Measurements from ENCODE around the gene G3BP2.
"Not testable (repeated sequence)": the region's sequence is repeated elsewhere in the genome, so short reads cannot be mapped to it uniquely, and the experiment has no call there.

The G3BP2 gene

GRCh38 chr4:75683482-75684155, 10.4 kb upstream of the G3BP2 start:
- DNase-seq (ENCODE audit: low spot score) = no peak

- DNase-seq (ENCODE audit: low spot score) = no peak
Measured at GRCh38 chr4:75679876-75680575, 6.8 kb upstream of the G3BP2 start.

- no peak for DNase-seq (ENCODE audit: low spot score)
Measured at GRCh38 chr4:75678965-75679364, 5.8 kb upstream of the G3BP2 start.

- DNase-seq (ENCODE audit: low spot score) = no peak
Measured at GRCh38 chr4:75678473-75678872, 5.3 kb upstream of the G3BP2 start.

GRCh38 chr4:75675004-75675531, 1.9 kb upstream of the G3BP2 start:
- DNase-seq (ENCODE audit: low spot score) = no peak

- DNase-seq (ENCODE audit: low spot score) = no peak
Measured at GRCh38 chr4:75673959-75674328, 733 bp upstream of the G3BP2 start.

GRCh38 chr4:75672461-75673026, 667 bp downstream of the G3BP2 start:
- DNase-seq (ENCODE audit: low spot score) = peak; percentile 58

GRCh38 chr4:75671802-75672421, 1.3 kb downstream of the G3BP2 start:
- DNase-seq (ENCODE audit: low spot score) = peak; percentile 24

- no peak for DNase-seq (ENCODE audit: low spot score)
Measured at GRCh38 chr4:75668596-75668995, 4.6 kb downstream of the G3BP2 start.

GRCh38 chr4:75667636-75668035, 5.6 kb downstream of the G3BP2 start:
- DNase-seq (ENCODE audit: low spot score) = not testable (repeated sequence)

- DNase-seq (ENCODE audit: low spot score) = no peak
Measured at GRCh38 chr4:75666299-75666698, 6.9 kb downstream of the G3BP2 start.

- not testable (repeated sequence) for DNase-seq (ENCODE audit: low spot score)
Measured at GRCh38 chr4:75664604-75665003, 8.6 kb downstream of the G3BP2 start.

GRCh38 chr4:75662626-75663025, 10.6 kb downstream of the G3BP2 start:
- DNase-seq (ENCODE audit: low spot score) = no peak

- DNase-seq (ENCODE audit: low spot score) = no peak
Measured at GRCh38 chr4:75660491-75660890, 12.7 kb downstream of the G3BP2 start.

GRCh38 chr4:75659512-75660031, 13.6 kb downstream of the G3BP2 start:
- DNase-seq (ENCODE audit: low spot score) = no peak

GRCh38 chr4:75658876-75659275, 14.3 kb downstream of the G3BP2 start:
- DNase-seq (ENCODE audit: low spot score) = no peak

- DNase-seq (ENCODE audit: low spot score) = no peak
Measured at GRCh38 chr4:75655562-75655961, 17.6 kb downstream of the G3BP2 start.

GRCh38 chr4:75654905-75655304, 18.3 kb downstream of the G3BP2 start:
- DNase-seq (ENCODE audit: low spot score) = no peak

GRCh38 chr4:75653845-75654503, 19.2 kb downstream of the G3BP2 start:
- DNase-seq (ENCODE audit: low spot score) = no peak

- no peak for DNase-seq (ENCODE audit: low spot score)
Measured at GRCh38 chr4:75644095-75644494, 29.1 kb downstream of the G3BP2 start.

- DNase-seq (ENCODE audit: low spot score) = no peak
Measured at GRCh38 chr4:75643651-75644050, 29.6 kb downstream of the G3BP2 start.

- no peak for DNase-seq (ENCODE audit: low spot score)
Measured at GRCh38 chr4:75639124-75639695, 34.0 kb downstream of the G3BP2 start.

Measured in hepatic stellate cell (primary cell).